GM15510 (cell line): ENCODE results near the gene CHRDL2.

Experiments
- POLR2A ChIP-seq: IDR thresholded peaks from 3 replicates; pipeline ENCODE4 v1.6.1; 2011; ENCODE audit warnings: borderline replicate concordance; ENCODE audit not compliant: insufficient read length; ENCODE audit errors: extremely low read depth

The CHRDL2 gene

DNA sequence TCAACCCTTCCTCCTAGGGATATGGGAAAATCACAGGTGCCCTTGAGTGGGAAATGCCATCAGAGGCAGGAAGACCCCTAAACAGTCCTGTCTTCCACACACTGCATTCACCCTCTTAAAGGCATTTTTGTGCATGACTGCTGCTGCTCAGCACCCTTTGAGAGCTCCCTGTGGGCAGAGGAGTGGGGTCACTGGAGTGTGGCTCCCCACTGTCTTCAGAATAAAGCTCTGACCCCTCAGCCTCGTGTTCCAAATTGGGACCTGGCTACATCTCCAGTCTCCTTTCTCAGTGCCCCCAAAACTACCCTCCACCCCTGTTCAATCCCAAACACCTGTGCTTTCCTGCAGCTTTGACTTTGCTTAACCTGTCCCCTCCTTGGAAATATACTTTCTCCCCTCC, 46.6 kb downstream of the CHRDL2 start:
- TF ChIP-seq POLR2A = no peak

DNA sequence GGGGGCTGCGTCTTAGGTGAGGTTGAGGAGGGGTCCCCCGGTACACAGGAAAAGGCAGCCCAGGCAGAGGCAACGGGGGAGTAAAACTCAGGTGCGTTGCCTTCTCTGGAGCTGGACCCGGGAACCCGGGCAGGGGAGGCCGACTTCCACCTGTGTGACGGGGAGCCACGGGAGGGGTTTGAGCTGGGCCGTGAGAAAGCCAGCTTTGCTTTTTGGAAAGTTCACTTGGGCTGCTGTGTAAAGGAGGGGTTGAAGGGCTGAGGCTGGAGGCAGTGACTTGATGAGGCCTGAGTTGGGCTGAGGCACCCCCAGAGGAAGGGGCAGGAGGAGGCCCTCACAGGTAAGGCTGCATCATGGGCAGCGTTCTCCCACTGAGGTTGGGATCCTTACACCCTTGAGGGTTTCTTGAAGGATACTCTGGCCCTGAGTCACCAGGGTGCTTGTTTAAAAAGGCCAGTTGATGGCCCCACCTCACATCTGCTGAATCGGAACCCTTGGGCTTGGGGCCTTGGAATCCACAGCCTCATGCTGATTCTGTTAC, 47.2 kb downstream of the CHRDL2 start:
- TF ChIP-seq POLR2A = no peak

GRCh38 chr11:74683279-74683871, 47.9 kb downstream of the CHRDL2 start:
- no peak for TF ChIP-seq POLR2A

DNA sequence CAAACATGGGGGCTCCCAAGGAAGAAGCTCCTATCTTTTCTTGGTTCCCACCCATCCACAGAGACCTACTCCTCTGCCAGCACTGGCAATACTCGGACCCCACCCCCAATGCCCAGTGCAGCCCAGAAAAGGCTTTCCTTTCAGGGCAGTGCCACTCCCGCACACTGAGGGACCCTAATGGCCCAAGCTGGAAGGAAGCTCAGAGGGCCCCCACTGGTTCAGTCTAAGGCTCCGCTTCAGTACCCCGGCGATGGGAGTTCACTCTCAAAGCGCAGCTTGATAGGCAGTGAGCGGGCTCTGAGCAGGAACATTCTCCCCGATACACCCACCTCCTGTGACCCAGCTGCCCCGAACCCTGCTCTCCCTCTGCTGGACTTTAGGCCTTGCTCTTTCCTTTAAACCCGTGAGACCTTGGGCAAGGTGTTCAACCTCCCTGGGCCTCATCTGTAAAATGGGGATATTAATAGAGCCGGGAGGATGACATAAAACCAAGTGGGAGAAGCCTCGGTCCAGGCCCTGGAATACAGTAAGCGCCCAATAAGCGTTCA, 48.4 kb downstream of the CHRDL2 start:
- TF ChIP-seq POLR2A = no peak

GRCh38 chr11:74681686-74682651, 49.3 kb downstream of the CHRDL2 start:
- TF ChIP-seq POLR2A = no peak

DNA sequence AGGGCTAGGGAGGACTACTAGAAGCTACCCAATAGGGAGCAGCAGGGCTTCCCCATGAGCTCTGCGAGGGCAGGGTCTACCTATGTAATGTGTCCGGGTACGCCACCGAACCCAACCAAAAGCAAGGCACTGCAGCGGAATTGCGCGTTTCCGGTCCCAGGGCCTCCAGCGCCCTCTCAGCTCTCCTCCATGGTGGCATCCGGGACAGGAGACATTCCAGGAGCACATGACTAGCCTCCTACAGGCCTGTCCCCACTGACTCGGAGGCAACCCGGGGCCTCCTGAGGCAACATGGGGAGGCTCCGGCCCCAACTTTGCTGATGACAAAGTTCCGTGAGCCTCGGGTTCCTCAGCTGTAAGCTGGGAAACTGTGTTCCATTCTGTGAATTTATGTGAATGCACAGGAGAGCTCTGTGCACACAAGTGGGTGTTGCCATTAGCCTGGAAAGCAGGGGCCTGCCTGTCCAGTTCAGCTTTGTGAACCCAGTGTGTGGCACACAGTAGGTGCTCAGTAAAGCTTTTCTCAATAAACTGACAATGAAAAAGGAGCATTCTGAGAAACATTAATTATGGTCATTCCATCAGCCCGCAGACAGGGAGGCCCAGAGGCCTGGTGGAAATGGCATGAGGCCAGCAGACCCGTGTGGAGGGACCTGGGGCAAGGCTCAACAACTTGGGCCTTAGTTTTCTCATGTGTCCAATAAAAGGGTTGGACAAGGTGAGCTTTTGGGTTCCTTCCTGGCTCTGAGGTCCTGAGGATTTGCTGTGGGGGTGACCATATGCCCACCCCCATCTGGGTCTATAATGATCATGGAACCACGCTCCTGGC, 50.3 kb downstream of the CHRDL2 start:
- no peak for TF ChIP-seq POLR2A

DNA sequence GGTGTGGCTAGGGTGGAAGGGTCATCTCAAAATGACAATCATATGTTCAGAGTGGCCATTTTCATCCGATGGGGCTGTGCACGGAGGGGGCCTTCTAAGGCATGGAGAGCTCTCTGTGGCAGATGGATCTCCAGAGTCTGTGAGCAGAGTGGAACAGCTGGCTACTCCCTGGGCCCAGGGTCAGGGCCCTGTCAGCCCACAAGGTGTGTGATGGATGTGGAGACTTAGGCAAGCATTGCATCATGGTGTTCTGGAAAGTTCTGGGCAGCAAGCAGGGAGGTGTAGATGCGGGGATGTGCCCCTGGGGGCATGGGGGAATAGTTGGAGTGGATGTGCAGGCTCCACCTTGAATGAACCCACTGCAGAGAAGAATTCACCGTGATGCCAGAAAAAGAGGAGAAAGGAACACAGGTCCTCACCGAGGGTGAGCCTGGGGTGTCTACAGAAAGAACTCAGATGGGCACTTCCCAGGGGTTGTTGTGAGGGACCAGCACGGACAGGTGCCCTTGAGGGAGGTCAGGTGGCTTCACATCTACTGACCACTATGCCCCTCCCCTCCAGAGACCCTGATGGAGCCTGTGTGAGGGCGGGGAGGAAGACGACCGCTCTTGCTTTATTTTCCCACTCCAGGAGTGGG, 51.1 kb downstream of the CHRDL2 start:
- no peak for TF ChIP-seq POLR2A

DNA sequence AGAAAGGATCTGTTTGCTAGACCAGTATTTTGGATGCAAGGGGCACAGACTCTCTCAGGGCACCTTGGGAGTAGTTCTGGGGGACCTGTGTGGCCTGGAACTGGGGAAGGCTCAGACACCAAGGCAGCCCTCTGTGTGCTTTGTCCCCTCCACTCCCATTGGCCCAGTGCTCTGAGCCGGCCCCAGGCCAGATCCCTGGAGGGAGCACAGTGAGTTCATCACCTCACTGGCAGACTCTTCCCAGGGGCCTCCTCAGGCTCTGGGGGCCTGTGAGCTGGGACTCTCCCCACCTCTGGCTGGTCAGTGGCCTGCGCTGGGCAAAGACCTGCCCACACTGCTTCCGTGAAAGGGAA, 51.7 kb downstream of the CHRDL2 start:
- no peak for TF ChIP-seq POLR2A

- no peak for TF ChIP-seq POLR2A
Measured at GRCh38 chr11:74678591-74679512, 52.4 kb downstream of the CHRDL2 start.

DNA sequence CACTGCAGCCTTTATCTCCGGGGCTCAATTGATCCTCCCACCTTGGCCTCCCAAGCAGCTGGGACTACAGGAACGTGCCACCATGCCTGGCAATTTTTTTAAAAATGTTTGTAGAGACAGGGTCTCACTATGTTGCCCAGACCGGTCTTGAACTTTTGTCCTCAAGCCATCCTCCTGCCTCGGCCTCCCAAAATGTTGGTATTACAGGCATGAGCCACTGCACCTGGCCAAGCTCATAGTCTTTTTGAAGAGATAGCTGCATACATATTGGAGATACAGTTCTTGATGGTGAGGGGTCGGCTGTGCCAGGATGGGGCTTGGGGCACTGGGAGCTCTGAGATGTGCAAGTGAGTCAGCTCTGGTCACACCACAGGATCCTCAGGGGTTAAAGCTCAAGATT, 53.2 kb downstream of the CHRDL2 start:
- TF ChIP-seq POLR2A = no peak

GRCh38 chr11:74677131-74677530, 54.1 kb downstream of the CHRDL2 start:
- no peak for TF ChIP-seq POLR2A

GRCh38 chr11:74676596-74676995, 54.6 kb downstream of the CHRDL2 start:
- no peak for TF ChIP-seq POLR2A

DNA sequence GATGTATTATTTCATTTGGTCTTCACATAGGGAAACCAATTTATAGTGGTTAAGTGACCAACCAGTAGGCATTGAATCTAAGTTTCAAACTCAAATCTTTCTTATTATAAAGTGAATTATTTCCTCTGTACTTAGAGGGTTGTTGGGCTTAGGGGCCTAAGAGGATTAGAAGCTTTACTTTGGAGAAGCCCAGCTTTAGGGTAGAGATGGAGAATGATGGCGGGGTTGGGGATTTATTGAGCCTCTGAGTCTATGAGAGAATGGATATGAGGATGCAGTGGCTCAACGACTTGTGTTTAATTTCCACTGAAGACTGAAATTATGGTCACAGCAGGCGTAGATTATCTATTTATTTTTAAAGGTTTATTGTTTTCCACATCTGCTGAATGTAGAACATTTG, 55.5 kb downstream of the CHRDL2 start:
- TF ChIP-seq POLR2A = no peak
